A549 (cell line): ENCODE data around the gene ALG8. TPM values are rescaled to one million over a fixed set of nuclear protein-coding genes. Genes with fewer than 3 reads are reported as not detected.

Experiments used
- BHLHE40 ChIP-seq: IDR thresholded peaks from 2 replicates; pipeline ENCODE4 v1.6.1; 2012; ENCODE audit warnings: low read depth, low read length, inconsistent platforms
- CBX2 ChIP-seq: fragments of 200-600 bp; sonication (generic); IDR thresholded peaks from 2 replicates; pipeline ENCODE4 v1.6.1; 2016; ENCODE audit warnings: low read depth, mild to moderate bottlenecking, borderline replicate concordance
- CBX8 ChIP-seq: fragments of 200-600 bp; sonication (generic); IDR thresholded peaks from 2 replicates; pipeline ENCODE4 v1.6.1; 2016
- CHD4 ChIP-seq: fragments of 200-600 bp; sonication (generic); IDR thresholded peaks from 2 replicates; pipeline ENCODE4 v1.6.1; 2016; ENCODE audit warnings: antibody characterized with exemption, mild to moderate bottlenecking, borderline replicate concordance
- EHF ChIP-seq: fragments of 250-450 bp; sonication (Bioruptor Pico); IDR thresholded peaks from 2 replicates; pipeline ENCODE4 v1.5.0; 2020; ENCODE audit warnings: mild to moderate bottlenecking
- EP300 ChIP-seq, 2 experiments: fragments of >200 bp; sonication (Bioruptor Twin); formaldehyde crosslinking; IDR thresholded peaks; 2 replicates in 1 of 2; 3 replicates in 1 of 2; pipeline ENCODE4 v1.6.1; 2016 to 2017
- ESRRA ChIP-seq: fragments of 150-350 bp; IDR thresholded peaks from 2 replicates; pipeline ENCODE4 v1.6.1; 2014; ENCODE audit warnings: mild to moderate bottlenecking, low read length, borderline replicate concordance
- FOSL2 ChIP-seq, 2 experiments: fragments of 450-650 bp in 1 of 2; fragments of >200 bp in 1 of 2; sonication (Bioruptor Twin) in 1 of 2; formaldehyde crosslinking; IDR thresholded peaks; 2 replicates each; pipeline versions ENCODE4 v1.5.0 to v1.6.1; 2016 to 2020; ENCODE audit warnings: mild to moderate bottlenecking in 1 of 2, moderate library complexity in 1 of 2
- FOXS1 ChIP-seq: fragments of 250-450 bp; sonication (Bioruptor Pico); IDR thresholded peaks from 2 replicates; pipeline ENCODE4 v1.5.0; 2020; ENCODE audit warnings: mild to moderate bottlenecking, moderate library complexity
- GATA3 ChIP-seq: IDR thresholded peaks from 2 replicates; pipeline ENCODE4 v1.6.1; 2012; ENCODE audit warnings: borderline replicate concordance
- HEYL ChIP-seq: fragments of 250-450 bp; sonication (Bioruptor Pico); IDR thresholded peaks from 2 replicates; pipeline ENCODE4 v1.8.0; 2021; ENCODE audit warnings: mild to moderate bottlenecking, moderate library complexity
- HOXA7 ChIP-seq: fragments of 250-450 bp; sonication (Bioruptor Pico); IDR thresholded peaks from 2 replicates; pipeline ENCODE4 v1.5.0; 2020; ENCODE audit warnings: mild to moderate bottlenecking, moderate library complexity
- HOXB13 ChIP-seq: fragments of 250-450 bp; sonication (Bioruptor Pico); IDR thresholded peaks from 2 replicates; pipeline ENCODE4 v1.5.0; 2020; ENCODE audit warnings: low read depth, mild to moderate bottlenecking, moderate library complexity
- HOXB5 ChIP-seq: fragments of 250-450 bp; sonication (Bioruptor Pico); IDR thresholded peaks from 2 replicates; pipeline ENCODE4 v1.5.0; 2020; ENCODE audit warnings: mild to moderate bottlenecking, moderate library complexity
- MAFK ChIP-seq: fragments of 450-650 bp; IDR thresholded peaks from 2 replicates; pipeline ENCODE4 v1.6.1; 2014; ENCODE audit not compliant: partially characterized antibody
- MAX ChIP-seq: IDR thresholded peaks from 2 replicates; pipeline ENCODE4 v1.6.1; 2012
- MAZ ChIP-seq: fragments of 150-350 bp; IDR thresholded peaks from 2 replicates; pipeline ENCODE4 v1.6.1; 2014; ENCODE audit warnings: antibody characterized with exemption, low read depth, low read length, borderline replicate concordance
- MYC ChIP-seq: IDR thresholded peaks from 2 replicates; pipeline ENCODE4 v1.6.1; 2012; ENCODE audit warnings: mild to moderate bottlenecking, inconsistent platforms, low read length, improper control_type of control experiment, borderline replicate concordance
- NFE2L2 ChIP-seq: fragments of 150-350 bp; conservative IDR thresholded peaks from 2 replicates; pipeline ENCODE4 v1.6.1; 2014; ENCODE audit warnings: low read length
- NR3C1 ChIP-seq: fragments of >200 bp; sonication (Bioruptor Twin); formaldehyde crosslinking; IDR thresholded peaks from 3 replicates; pipeline ENCODE4 v1.6.1; 2017
- PHF8 ChIP-seq: fragments of 200-600 bp; sonication (generic); IDR thresholded peaks from 2 replicates; pipeline ENCODE4 v1.6.1; 2016; ENCODE audit warnings: low read depth, mild to moderate bottlenecking, antibody characterized with exemption, moderate library complexity, borderline replicate concordance
- POLR2AphosphoS2 ChIP-seq: conservative IDR thresholded peaks from 2 replicates; pipeline ENCODE4 v1.6.1; 2012; ENCODE audit warnings: low read length, improper control_type of control experiment, inconsistent platforms
- RARB ChIP-seq: fragments of 250-450 bp; sonication (Bioruptor Pico); IDR thresholded peaks from 2 replicates; pipeline ENCODE4 v1.8.0; 2021; ENCODE audit warnings: mild to moderate bottlenecking, moderate library complexity
- RCOR1 ChIP-seq: fragments of 150-350 bp; IDR thresholded peaks from 2 replicates; pipeline ENCODE4 v1.6.1; 2014; ENCODE audit warnings: antibody characterized with exemption, low read length, low read depth
- REST ChIP-seq: fragments of 200-600 bp; sonication (generic); IDR thresholded peaks from 2 replicates; pipeline ENCODE4 v1.6.1; 2016; ENCODE audit warnings: antibody characterized with exemption, mild to moderate bottlenecking, moderate library complexity
- RFX5 ChIP-seq: fragments of 450-650 bp; IDR thresholded peaks from 2 replicates; pipeline ENCODE4 v1.7.1; 2014; ENCODE audit warnings: antibody characterized with exemption, mild to moderate bottlenecking, moderate library complexity
- SMC3 ChIP-seq: fragments of >200 bp; sonication (Bioruptor Twin); formaldehyde crosslinking; IDR thresholded peaks from 3 replicates; pipeline ENCODE4 v1.6.1; 2018; ENCODE audit warnings: inconsistent platforms
- SREBF2 ChIP-seq: fragments of 450-650 bp; IDR thresholded peaks from 2 replicates; pipeline ENCODE4 v1.6.1; 2014; ENCODE audit warnings: mild to moderate bottlenecking, moderate library complexity
- TFCP2L1 ChIP-seq: fragments of 250-450 bp; sonication (Bioruptor Pico); IDR thresholded peaks from 2 replicates; pipeline ENCODE4 v1.5.0; 2021; ENCODE audit warnings: mild to moderate bottlenecking
- ZNF302 ChIP-seq: fragments of 250-450 bp; sonication (Bioruptor Pico); IDR thresholded peaks from 2 replicates; pipeline ENCODE4 v1.9.0; 2021; ENCODE audit warnings: inconsistent platforms, mild to moderate bottlenecking, moderate library complexity
- polyA plus RNA-seq, 4 experiments: library from polyadenylated mRNA; depleted of rRNA in 3 of 4; stranded (reverse); fragments of >200 nt; fragmentation: RNase III in 1 of 4; extraction: RNeasy Plus Mini Kit Qiagen cat#74134 plus additional on column Dnase treatment in 1 of 4; gene quantifications; 2 replicates in 3 of 4; 3 replicates in 1 of 4; pipeline ENCODE4 v1.2.3, GENCODE V29; 2011 to 2017
- TF ChIP-seq, protein P1 (sequence below): fragments of >200 bp; sonication (Bioruptor Twin); formaldehyde crosslinking; IDR thresholded peaks from 3 replicates; pipeline ENCODE4 v1.6.1; 2016
- TF ChIP-seq, protein P2 (sequence below): IDR thresholded peaks from 2 replicates; pipeline ENCODE4 v1.6.1; 2012; ENCODE audit warnings: low read depth, borderline replicate concordance
- TF ChIP-seq, protein P3 (sequence below): fragments of 250-450 bp; sonication (Bioruptor Pico); IDR thresholded peaks from 2 replicates; pipeline ENCODE4 v1.5.0; 2020; ENCODE audit warnings: low read depth, mild to moderate bottlenecking, moderate library complexity
- TF ChIP-seq, protein P4 (sequence below): fragments of >200 bp; sonication (Bioruptor Twin); formaldehyde crosslinking; IDR thresholded peaks from 3 replicates; pipeline ENCODE4 v1.5.1; 2016

The ALG8 gene
- polyA plus RNA-seq, 2 of the 4 experiments (the other 2 are of a cell fraction): 59.0 to 159 TPM

DNA sequence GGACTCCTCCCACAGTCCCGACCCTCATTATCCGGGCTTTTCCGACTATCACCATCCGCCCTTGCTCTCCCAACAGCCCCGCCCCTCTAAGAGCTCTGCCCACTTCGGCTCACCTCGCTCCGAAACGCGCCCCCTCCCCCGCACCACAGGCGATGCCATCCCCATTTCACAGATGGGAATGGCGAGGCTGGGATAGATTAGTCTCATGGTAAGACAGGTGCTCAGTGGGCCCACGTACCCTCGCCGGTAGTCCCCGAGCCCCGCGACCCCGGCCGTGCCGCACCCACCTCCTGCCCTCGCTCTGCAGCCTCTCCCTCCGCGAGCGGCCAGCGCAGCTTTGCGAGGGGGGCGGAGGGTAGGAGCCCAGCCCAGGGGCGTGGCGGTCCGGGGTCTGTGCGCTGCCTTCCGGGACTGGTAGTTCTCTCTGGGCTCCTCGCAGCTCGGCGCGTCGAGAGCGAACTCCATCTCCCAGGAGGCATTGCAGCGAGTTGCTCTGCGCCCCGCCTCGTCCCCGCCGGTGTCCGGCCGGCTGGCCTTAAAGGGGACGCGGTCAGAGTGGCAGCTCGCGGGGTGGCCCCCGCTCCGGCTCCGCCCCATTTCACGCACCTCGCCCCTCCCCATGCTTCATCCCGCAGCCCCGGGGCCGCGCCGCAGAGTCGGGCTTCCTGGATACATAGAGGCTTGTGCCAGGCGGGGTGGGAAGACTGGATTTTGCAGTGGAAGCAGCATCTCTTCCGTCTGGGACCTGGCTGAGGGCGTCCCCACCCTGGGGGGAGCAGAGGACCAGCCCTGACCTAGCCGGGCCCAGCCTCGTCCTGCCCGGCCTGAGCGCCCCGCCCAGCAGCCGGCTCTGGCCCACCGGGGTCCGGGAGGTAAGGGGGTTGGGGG lies 49.1 kb upstream of the ALG8 start, which contains the start of the genes KCTD21 and USP35 (continued):
- TF ChIP-seq, protein P1, sequence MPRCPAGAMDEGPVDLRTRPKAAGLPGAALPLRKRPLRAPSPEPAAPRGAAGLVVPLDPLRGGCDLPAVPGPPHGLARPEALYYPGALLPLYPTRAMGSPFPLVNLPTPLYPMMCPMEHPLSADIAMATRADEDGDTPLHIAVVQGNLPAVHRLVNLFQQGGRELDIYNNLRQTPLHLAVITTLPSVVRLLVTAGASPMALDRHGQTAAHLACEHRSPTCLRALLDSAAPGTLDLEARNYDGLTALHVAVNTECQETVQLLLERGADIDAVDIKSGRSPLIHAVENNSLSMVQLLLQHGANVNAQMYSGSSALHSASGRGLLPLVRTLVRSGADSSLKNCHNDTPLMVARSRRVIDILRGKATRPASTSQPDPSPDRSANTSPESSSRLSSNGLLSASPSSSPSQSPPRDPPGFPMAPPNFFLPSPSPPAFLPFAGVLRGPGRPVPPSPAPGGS: peak; percentile 47; the same call in 1 of the 3 replicates
- no peak for TF ChIP-seq RARB (CRISPR knock-in tag)
- no peak for TF ChIP-seq HOXA7 (CRISPR knock-in tag)
- no peak for TF ChIP-seq FOXS1
- no peak for TF ChIP-seq EP300 (IDR thresholded peaks at IDR 0.05)
- TF ChIP-seq, protein P2, sequence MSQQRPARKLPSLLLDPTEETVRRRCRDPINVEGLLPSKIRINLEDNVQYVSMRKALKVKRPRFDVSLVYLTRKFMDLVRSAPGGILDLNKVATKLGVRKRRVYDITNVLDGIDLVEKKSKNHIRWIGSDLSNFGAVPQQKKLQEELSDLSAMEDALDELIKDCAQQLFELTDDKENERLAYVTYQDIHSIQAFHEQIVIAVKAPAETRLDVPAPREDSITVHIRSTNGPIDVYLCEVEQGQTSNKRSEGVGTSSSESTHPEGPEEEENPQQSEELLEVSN: no peak
- TF ChIP-seq CBX2: no peak
- peak; percentile 67; the same call in 1 of the 2 replicates for TF ChIP-seq MYC
- no peak for TF ChIP-seq ZNF302 (CRISPR knock-in tag)
- TF ChIP-seq SMC3: no peak
- TF ChIP-seq RCOR1: peak; percentile 96; the same call in 1 of the 2 replicates
- TF ChIP-seq FOSL2 (IDR thresholded peaks at IDR 0.05): no peak
- TF ChIP-seq FOSL2 (CRISPR knock-in tag; IDR thresholded peaks at IDR 0.05): no peak
- no peak for TF ChIP-seq ESRRA
- no peak for TF ChIP-seq REST
- TF ChIP-seq HOXB13: no peak
- no peak for TF ChIP-seq CBX8
- 0 out of 2 replicates have a peak, but pooled peaks have one; percentile 23 for TF ChIP-seq TFCP2L1
- TF ChIP-seq SREBF2: no peak
- no peak for TF ChIP-seq HOXB5
- no peak for TF ChIP-seq HEYL (CRISPR knock-in tag)
- TF ChIP-seq MAZ: 0 out of 2 replicates have a peak, but pooled peaks have one; percentile 74
- TF ChIP-seq NFE2L2: no peak
- no peak for TF ChIP-seq POLR2AphosphoS2
- peak; percentile 67; the same call in 1 of the 2 replicates for TF ChIP-seq CHD4
- peak; percentile 60; the same call in 1 of the 2 replicates for TF ChIP-seq PHF8
- peak; percentile 68 for TF ChIP-seq MAX
- no peak for TF ChIP-seq MAFK
- TF ChIP-seq BHLHE40: no peak
- TF ChIP-seq NR3C1: no peak
- TF ChIP-seq, protein P3, sequence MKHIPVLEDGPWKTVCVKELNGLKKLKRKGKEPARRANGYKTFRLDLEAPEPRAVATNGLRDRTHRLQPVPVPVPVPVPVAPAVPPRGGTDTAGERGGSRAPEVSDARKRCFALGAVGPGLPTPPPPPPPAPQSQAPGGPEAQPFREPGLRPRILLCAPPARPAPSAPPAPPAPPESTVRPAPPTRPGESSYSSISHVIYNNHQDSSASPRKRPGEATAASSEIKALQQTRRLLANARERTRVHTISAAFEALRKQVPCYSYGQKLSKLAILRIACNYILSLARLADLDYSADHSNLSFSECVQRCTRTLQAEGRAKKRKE (CRISPR knock-in tag): no peak
- TF ChIP-seq GATA3: no peak
- TF ChIP-seq EHF (CRISPR knock-in tag): no peak
- 0 out of 2 replicates have a peak, but pooled peaks have one; percentile 47 for TF ChIP-seq RFX5
- TF ChIP-seq, protein P4, sequence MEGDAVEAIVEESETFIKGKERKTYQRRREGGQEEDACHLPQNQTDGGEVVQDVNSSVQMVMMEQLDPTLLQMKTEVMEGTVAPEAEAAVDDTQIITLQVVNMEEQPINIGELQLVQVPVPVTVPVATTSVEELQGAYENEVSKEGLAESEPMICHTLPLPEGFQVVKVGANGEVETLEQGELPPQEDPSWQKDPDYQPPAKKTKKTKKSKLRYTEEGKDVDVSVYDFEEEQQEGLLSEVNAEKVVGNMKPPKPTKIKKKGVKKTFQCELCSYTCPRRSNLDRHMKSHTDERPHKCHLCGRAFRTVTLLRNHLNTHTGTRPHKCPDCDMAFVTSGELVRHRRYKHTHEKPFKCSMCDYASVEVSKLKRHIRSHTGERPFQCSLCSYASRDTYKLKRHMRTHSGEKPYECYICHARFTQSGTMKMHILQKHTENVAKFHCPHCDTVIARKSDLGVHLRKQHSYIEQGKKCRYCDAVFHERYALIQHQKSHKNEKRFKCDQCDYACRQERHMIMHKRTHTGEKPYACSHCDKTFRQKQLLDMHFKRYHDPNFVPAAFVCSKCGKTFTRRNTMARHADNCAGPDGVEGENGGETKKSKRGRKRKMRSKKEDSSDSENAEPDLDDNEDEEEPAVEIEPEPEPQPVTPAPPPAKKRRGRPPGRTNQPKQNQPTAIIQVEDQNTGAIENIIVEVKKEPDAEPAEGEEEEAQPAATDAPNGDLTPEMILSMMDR: no peak
